Endodermal cell (in vitro differentiated cells): Measurements from ENCODE around the gene CLDN34. TPM values are rescaled to one million over a fixed set of nuclear protein-coding genes. Genes with fewer than 3 reads are reported as not detected.

Experiments
- DNase-seq: peaks from one replicate; pipeline ENCODE4 v3.0.0-alpha.2; 2017
- H3K27ac ChIP-seq: 2 replicates; pipeline ENCODE4 v1.5.1; 2013; ENCODE audit warnings: mild to moderate bottlenecking, low read depth, low read length, moderate library complexity
- H3K27me3 ChIP-seq: 2 replicates; pipeline ENCODE4 v1.6.1; 2013; ENCODE audit warnings: mild to moderate bottlenecking, low read length, moderate library complexity; ENCODE audit not compliant: insufficient read depth, control insufficient read depth, poor library complexity, severe bottlenecking
- H3K36me3 ChIP-seq: 2 replicates; pipeline ENCODE4 v1.7.0; 2013; ENCODE audit warnings: mild to moderate bottlenecking, low read length, moderate library complexity; ENCODE audit not compliant: control insufficient read depth, insufficient read depth
- H3K4me1 ChIP-seq: one replicate; pipeline ENCODE4 v1.7.0; 2013; ENCODE audit warnings: low read length; ENCODE audit not compliant: control insufficient read depth, insufficient read depth
- H3K4me3 ChIP-seq: 2 replicates; pipeline ENCODE4 v1.5.1; 2013; ENCODE audit warnings: mild to moderate bottlenecking, low read length, moderate library complexity
- H3K9ac ChIP-seq: 2 replicates; pipeline ENCODE4 v1.6.1; 2013; ENCODE audit warnings: mild to moderate bottlenecking, low read length, moderate library complexity; ENCODE audit not compliant: poor library complexity, severe bottlenecking; ENCODE audit errors: extremely low read depth
- H3K9me3 ChIP-seq: 2 replicates; pipeline ENCODE4 v1.6.1; 2013; ENCODE audit warnings: mild to moderate bottlenecking, low read length, moderate library complexity; ENCODE audit not compliant: control insufficient read depth
- H3K27ac Mint-ChIP-seq: 2 replicates; pipeline ENCODE4 v1.8.0; 2020; ENCODE audit warnings: mixed read lengths
- H3K27me3 Mint-ChIP-seq: 2 replicates; pipeline ENCODE4 v1.8.0; 2021; ENCODE audit warnings: mild to moderate bottlenecking, mixed read lengths; ENCODE audit not compliant: insufficient read depth
- H3K36me3 Mint-ChIP-seq: 2 replicates; pipeline ENCODE4 v1.8.0; 2020; ENCODE audit warnings: low read depth, mixed read lengths
- H3K4me1 Mint-ChIP-seq: 2 replicates; pipeline ENCODE4 v1.8.0; 2020; ENCODE audit warnings: mixed read lengths
- H3K4me3 Mint-ChIP-seq: 2 replicates; pipeline ENCODE4 v1.8.0; 2020; ENCODE audit warnings: mild to moderate bottlenecking, moderate library complexity, mixed read lengths
- H3K9me3 Mint-ChIP-seq: 2 replicates; pipeline ENCODE4 v1.8.0; 2020; ENCODE audit warnings: mild to moderate bottlenecking, mixed read lengths
- whole genome bisulfite sequencing, 2 experiments: methylation state at CpG; one replicate each; pipeline versions ENCODE4 v1.1.5 to v1.1.7; 2013; ENCODE audit warnings: missing lambda C conversion rate in 2 of 2, mixed read lengths in 1 of 2; ENCODE audit not compliant: insufficient coverage in 1 of 2, insufficient read length in 1 of 2; 5-methylcytosine and 5-hydroxymethylcytosine counted together
- total RNA-seq, 2 donors: library from RNA; stranded (reverse); fragmentation: NEBNext Ultra II Directional in 1 of 2; extraction: Animal tissue kit (Norgen Biotek cat#: 25700) in 1 of 2; gene quantifications; 2 replicates in 1 of 2; 3 replicates in 1 of 2; pipeline ENCODE4 v1.2.1, GENCODE V29; 2021
- TF ChIP-seq, protein P1 (sequence below): fragments of 200-600 bp; sonication (generic); conservative IDR thresholded peaks from 2 replicates; pipeline ENCODE4 v1.5.0; 2021; ENCODE audit warnings: antibody characterized with exemption, mild to moderate bottlenecking

The CLDN34 gene
- total RNA-seq, 2 donors from 2014 or later: 0.35 TPM; not detected in 1

DNA sequence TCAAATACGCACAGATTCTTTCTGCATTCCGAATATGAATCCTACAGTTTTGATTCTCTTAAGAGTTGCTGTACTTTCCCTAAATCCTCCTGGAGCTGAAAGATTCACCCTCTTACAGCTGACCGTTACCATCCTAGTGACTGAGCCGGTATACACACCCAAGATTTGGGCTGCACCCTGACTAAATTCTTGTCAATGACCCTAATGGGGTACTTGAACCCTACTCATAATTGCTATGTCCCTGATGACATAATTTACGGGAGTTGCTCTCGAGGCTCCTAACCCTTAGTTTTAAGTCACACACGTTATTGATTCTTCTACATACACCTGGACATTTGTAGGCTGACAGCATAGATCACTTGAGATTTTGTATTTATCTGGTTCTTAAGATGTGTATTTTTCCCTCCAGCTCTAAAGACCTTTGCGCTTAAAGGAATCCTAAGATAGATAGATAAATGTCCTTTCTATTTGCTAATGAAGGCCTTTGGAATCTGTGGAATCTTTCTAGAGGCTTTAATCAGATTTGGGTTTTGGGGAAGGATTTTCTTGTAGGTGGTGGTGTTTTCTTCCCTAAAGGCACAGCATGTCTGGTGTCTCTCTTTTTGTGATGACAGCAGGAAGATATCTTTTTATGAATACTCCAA is 37.8 kb downstream of the CLDN34 start:
- peaks cover 10% of the 10 kb centered on the region for H3K4me1 Mint-ChIP-seq
- 80 to 98% methylated on average over 3 to 8 of the region's 8 CpGs for WGBS, 2 experiments

DNA sequence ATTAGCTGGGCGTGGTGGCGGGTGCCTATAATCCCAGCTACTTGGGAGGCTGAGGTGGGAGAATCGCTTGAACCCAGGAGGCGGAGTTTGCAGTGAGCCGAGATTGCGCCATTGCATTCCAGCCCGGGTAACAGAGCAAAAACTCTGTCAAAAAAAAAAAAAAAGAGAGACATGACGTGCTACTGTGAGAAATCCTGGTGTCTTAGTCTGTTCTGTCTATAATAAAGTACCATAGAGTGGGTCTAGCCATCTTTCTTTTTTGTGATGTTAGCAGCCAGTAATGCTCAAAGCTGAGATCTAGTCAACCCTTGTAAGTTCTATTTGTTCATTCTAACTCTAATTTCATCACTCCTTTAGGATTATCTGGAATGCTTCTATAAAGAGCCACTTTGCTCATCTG is 38.9 kb downstream of the CLDN34 start:
- Histone ChIP-seq H3K9ac (no peak overlapping the region), H3K27me3 (no peaks in the 10 kb centered on the region), H3K4me3 (no peak overlapping the region), H3K36me3 (no peaks in the 10 kb centered on the region), H3K4me1 (no peaks in the 10 kb centered on the region), H3K27ac (no peak overlapping the region), H3K9me3 (no peaks in the 10 kb centered on the region)
- H3K9me3 Mint-ChIP-seq: peaks cover 61% of the 10 kb centered on the region
- no peak overlapping the region for H3K4me3 Mint-ChIP-seq
- DNase-seq: no peak
- WGBS, 2 experiments: 90% methylated on average over 7 of the region's 8 CpGs; no CpG with 5 or more reads in 1 of the 2 experiments
- H3K36me3 Mint-ChIP-seq: no peaks in the 10 kb centered on the region
- peaks cover 5% of the 10 kb centered on the region for H3K27me3 Mint-ChIP-seq
- H3K4me1 Mint-ChIP-seq: peaks cover 18% of the 10 kb centered on the region
- H3K27ac Mint-ChIP-seq: no peak overlapping the region
- TF ChIP-seq, protein P1, sequence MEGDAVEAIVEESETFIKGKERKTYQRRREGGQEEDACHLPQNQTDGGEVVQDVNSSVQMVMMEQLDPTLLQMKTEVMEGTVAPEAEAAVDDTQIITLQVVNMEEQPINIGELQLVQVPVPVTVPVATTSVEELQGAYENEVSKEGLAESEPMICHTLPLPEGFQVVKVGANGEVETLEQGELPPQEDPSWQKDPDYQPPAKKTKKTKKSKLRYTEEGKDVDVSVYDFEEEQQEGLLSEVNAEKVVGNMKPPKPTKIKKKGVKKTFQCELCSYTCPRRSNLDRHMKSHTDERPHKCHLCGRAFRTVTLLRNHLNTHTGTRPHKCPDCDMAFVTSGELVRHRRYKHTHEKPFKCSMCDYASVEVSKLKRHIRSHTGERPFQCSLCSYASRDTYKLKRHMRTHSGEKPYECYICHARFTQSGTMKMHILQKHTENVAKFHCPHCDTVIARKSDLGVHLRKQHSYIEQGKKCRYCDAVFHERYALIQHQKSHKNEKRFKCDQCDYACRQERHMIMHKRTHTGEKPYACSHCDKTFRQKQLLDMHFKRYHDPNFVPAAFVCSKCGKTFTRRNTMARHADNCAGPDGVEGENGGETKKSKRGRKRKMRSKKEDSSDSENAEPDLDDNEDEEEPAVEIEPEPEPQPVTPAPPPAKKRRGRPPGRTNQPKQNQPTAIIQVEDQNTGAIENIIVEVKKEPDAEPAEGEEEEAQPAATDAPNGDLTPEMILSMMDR: no peak

More for the DNA sequence above, 37.8 kb downstream of the CLDN34 start:
- no peaks in the 10 kb centered on the region for H3K9me3 ChIP-seq
- H3K4me1 ChIP-seq: no peaks in the 10 kb centered on the region
- H3K27ac ChIP-seq: no peak overlapping the region
- H3K4me3 ChIP-seq: no peak overlapping the region
- TF ChIP-seq, protein P1: no peak
- H3K9ac ChIP-seq: no peak overlapping the region
- no peaks in the 10 kb centered on the region for H3K27me3 ChIP-seq
- H3K36me3 ChIP-seq: no peaks in the 10 kb centered on the region
- H3K27me3 Mint-ChIP-seq: peaks cover 5% of the 10 kb centered on the region
- no peak overlapping the region for H3K27ac Mint-ChIP-seq
- H3K36me3 Mint-ChIP-seq: no peaks in the 10 kb centered on the region
- peaks cover 62% of the 10 kb centered on the region for H3K9me3 Mint-ChIP-seq
- DNase-seq: no peak
- no peak overlapping the region for H3K4me3 Mint-ChIP-seq

DNA sequence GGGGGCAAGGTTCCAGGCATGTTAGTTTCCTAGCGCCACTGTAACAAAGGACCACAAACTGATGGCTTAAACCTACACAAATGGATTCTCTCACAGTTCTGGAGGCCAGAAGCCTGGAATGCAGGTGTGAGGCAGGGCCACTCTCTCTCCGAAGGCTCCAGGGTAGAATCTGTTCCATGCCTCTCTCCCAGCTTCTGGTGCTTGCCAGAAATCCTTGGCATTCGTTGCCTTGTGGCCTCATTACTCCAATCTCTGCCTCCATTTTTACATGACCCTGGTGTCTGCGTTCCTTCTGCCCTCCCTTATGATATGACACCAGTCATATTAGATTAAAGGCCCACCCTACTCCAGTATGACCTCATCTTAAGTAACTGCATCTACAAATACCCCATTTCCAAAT is 39.6 kb downstream of the CLDN34 start:
- H3K27ac ChIP-seq: no peak overlapping the region
- no peak for DNase-seq
- WGBS, 2 experiments: 93 to 95% methylated on average over 3 to 4 of the region's 4 CpGs
- TF ChIP-seq, protein P1: no peak
- H3K4me1 Mint-ChIP-seq: peaks cover 25% of the 10 kb centered on the region
- H3K36me3 ChIP-seq: no peaks in the 10 kb centered on the region
- H3K27me3 ChIP-seq: no peaks in the 10 kb centered on the region
- peaks cover 5% of the 10 kb centered on the region for H3K27me3 Mint-ChIP-seq
- H3K9ac ChIP-seq: no peak overlapping the region
- no peaks in the 10 kb centered on the region for H3K9me3 ChIP-seq
- no peaks in the 10 kb centered on the region for H3K36me3 Mint-ChIP-seq
- no peaks in the 10 kb centered on the region for H3K4me1 ChIP-seq
- H3K4me3 ChIP-seq: no peak overlapping the region
- no peak overlapping the region for H3K27ac Mint-ChIP-seq
- no peak overlapping the region for H3K4me3 Mint-ChIP-seq
- peaks cover 62% of the 10 kb centered on the region for H3K9me3 Mint-ChIP-seq
